GM19395 (cell line): ENCODE measurements around the gene SLC15A2.
"Not testable (repeated sequence)": the region's sequence is repeated elsewhere in the genome, so short reads cannot be mapped to it uniquely, and the experiment has no call there.

ENCODE experiments used
- ATAC-seq: cut with Tn5 transposase; IDR thresholded peaks from one replicate; pipeline ENCODE4 v1.9.1; 2021; ENCODE audit warnings: mild to moderate bottlenecking, moderate library complexity; ENCODE audit not compliant: unreplicated experiment

SLC15A2 gene

GRCh38 chr3:121924734-121925133 lies 30.5 kb downstream of the SLC15A2 start:
- no peak for ATAC-seq

GRCh38 chr3:121926380-121926779 lies 32.2 kb downstream of the SLC15A2 start:
- no peak for ATAC-seq

DNA sequence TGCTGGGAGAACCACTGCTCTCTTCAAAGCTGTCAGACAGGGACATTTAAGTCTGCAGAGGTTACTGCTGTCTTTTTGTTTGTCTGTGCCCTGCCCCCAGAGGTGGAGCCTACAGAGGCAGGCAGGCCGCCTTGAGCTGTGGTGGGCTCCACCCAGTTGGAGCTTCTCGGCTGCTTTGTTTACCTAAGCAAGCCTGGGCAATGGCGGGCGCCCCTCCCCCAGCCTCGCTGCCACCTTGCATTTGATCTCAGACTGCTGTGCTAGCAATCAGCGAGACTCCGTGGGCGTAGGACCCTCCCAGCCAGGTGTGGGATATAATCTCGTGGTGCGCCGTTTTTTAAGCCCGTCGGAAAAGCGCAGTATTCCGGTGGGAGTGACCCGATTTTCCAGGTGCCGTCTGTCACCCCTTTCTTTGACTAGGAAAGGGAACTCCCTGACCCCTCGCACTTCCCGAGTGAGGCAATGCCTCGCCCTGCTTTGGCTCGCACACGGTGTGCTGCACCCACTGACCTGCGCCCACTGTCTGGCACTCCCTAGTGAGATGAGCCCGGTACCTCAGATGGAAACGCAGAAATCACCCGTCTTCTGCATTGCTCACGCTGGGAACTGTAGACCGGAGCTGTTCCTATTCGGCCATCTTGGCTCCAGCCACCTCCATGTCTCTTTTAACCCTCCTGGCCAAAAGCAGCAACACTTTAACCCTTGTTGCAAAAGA lies 44.1 kb downstream of the SLC15A2 start:
- ATAC-seq, result not testable (repeated sequence)

DNA sequence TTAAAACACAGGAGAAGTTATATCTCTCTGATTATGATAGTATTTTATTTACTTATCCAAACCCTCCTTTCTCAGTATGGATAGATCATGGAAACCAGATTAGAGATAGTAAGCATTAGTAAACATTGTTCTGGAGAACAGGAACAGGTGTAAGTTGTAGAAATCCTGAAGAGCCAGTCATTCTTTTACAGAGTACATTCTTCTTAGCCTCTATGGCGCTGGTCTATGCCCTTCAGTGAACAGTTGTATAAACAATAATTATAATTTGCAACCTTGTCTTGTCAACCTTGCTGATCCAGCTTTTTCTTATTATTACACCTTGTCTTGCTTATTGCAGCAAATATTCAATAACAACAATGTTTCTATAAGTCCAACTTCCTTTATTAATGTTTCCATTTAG lies 47.4 kb downstream of the SLC15A2 start:
- no peak for ATAC-seq

DNA sequence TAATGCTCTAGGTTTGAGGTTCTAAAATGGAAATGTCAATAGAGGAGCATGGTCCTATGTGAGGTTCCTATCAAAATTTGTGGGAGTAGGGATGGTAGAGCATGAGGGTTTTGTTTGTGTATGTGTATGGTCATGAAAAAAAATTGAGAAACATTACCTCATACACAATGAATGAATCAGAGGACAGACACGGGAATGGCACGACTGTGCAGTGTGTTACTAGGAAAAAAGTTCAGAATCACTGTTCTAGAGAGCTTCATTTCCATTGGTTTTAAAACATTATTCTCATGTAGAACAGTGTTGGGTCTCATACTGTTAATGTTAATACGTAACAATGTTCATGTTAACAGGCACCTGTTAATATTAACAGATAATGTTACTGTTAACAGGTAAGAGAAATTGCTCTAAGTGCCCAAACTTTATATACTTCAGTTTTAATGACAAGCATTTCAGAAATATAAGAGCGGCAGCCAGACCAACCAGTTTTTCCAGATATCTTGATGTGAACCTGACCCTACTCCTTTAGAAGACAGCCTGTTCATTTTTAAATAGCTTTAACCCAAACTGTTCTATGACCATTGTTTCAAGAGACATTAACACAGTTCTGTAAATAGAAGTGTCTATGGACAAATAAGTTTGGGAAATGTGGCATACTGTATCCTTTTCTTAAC lies 48.0 kb downstream of the SLC15A2 start:
- ATAC-seq, result no peak

GRCh38 chr3:121943431-121943830 lies 49.2 kb downstream of the SLC15A2 start:
- no peak for ATAC-seq

DNA sequence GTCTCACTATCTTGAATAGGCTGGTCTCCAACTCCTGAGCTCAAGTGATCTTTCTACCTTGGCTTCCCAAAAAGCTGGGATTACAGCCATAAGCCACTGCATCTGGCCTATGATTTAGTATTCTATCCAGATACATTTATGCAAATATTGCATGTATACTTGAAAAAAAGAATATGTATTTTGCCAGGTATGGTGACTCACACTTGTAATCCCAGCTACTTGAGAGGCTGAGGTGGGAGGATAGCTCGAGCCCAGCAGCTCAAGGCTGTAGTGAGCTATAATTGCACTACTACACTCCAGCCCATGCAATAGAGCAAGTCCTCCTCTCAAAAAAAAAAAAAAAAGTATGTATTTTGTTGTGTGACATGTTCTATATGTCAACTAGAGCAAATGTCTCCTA lies 54.4 kb downstream of the SLC15A2 start:
- ATAC-seq, result no peak

GRCh38 chr3:121951291-121951919 lies 57.2 kb downstream of the SLC15A2 start:
- no peak for ATAC-seq

DNA sequence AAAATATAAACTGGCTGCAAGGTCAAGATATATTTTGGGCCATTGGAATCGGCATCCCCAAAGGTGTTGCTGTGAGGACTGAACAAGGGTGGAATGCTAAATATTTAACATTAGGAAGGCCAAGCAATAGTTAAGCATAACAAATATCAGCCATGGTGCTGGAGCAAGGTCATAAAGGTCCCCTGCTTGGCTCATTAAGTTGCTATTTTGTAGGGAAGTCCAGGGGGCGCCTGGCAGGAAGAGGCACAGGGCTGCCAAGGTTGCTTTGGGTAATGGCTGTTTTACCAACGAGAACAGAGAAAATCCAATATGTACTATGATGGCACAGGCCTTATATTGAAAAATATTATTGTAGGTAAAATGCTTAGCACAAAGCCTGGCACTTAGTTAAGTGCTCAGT lies 62.2 kb downstream of the SLC15A2 start:
- ATAC-seq, result no peak

DNA sequence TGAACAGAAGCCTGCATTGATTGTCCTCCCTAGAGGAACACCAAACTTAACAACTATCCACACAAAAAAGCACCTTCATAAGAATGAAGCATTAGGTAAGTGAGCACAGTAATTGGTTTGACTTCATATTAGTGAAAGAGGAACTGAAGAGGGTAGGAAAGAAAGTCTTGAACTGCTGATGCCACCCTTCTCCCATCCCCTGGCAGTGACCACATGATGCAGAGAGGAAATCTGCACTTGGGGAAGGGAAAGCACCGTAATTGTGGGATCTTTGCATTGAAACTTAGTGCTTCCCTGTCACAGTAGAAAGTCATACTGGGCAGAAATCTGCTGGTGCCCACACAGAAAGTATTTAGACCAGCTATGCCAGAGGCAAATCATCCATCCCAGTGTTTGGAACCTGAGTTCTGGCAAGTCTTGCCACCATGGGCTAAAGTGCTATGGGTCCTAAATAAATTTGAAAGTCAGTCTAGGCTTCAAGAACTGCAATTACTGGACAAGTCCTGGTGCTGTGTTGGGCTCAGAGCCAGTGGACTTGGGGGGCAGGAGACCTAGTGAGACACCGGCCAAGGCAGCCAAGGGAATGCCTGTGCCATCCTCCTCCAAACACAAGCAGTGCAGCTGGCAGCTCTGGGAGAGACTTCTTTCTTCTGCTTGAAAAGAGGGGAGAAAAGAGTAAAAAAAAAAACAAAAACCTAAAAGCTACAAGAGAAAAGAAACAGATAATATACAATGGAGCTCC lies 63.6 kb downstream of the SLC15A2 start:
- ATAC-seq, result no peak

GRCh38 chr3:121958801-121959200 lies 64.6 kb downstream of the SLC15A2 start:
- ATAC-seq, result no peak

- ATAC-seq, result no peak
Observed at GRCh38 chr3:121961283-121961682, 67.1 kb downstream of the SLC15A2 start.

GRCh38 chr3:121962443-121962842 lies 68.2 kb downstream of the SLC15A2 start:
- no peak for ATAC-seq

DNA sequence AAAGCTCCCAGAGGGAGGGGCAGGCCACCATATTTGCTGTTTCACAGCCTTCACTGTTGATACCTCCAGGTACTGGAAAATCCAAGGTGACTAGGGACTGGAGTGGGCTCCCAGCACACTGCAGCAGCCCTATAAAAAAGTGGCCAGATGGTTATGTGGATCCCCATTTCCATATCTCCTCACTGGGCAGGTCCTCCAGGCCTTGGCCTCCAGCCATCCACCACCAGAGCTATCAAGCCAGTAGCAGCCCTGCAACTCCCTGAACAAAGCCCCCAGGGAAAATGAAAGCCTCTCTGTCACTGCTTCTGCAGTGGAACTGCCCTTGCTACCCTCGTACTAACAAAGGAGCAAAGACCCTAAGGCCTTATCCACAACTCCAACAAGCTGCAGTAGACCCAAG lies 69.4 kb downstream of the SLC15A2 start:
- no peak for ATAC-seq

DNA sequence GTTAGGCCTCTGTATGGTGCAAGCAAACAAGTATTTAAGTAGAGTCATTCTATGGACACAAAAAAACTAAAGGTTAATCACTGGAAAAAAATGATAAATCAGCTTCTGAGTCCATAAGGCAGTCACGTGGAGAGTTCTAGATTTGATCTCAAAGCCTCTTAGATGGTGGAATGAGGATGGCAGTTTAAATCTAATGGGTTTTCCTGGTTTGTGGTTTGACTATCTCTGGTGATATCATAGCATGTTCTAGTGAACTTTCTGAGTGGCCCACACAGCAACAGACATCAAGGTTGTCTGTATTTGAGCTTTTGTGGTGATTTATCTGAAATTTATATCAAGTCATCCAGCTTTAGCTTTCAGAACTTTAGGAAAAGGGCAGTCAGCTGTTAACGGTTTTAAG lies 75.4 kb downstream of the SLC15A2 start:
- ATAC-seq, result no peak

GRCh38 chr3:121970047-121970446 lies 75.8 kb downstream of the SLC15A2 start:
- ATAC-seq, result no peak

DNA sequence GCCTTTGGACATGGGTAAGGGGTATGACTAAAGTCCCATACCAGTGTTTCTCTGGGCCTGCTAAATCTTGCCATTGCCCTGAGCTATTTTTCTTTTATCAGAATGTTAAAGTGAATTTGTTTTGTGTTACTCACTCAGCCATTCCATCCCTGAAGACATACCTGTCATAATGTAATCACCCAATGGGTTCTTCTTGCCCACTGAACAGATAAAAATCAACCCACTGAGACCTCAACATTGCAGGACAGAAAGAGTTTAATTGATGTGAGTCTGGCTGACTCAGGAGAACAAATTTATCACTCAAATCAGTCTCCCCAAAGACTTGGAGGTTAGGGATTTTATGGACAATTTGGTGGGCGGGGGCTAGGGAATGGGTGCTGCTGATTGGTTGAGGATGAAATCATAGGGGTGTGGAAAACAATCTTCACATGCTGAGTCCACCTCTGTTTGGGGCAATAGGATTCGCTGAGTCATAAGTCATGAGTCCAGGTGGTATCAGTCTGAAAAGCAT lies 80.5 kb downstream of the SLC15A2 start:
- no peak for ATAC-seq

DNA sequence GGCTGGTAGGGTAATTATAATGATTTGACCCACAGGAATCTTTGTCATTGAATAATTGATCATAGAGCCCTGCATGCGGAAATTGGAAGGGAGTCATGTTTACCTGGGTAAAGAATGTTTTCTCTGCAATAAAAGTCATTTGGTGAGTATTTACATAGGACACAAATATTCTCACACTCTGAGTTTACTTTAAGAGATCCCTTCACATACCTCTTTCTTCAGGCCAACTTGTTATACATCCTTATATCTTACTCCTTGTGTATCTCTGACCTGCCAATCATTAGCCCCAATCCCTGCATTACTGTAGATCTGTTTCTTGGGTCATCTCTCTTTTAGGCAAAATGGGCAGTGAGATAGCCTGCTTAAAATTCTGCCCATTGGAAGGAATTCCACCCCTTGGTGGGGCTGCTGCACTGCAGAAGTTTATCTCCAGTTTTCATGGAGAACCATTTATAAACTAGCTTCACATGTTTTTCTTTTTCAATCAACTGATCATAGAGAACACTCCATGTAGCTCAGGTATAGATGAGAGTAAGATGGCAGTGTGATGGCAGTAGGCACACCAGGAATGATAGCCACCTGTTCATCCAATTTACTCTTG lies 81.6 kb downstream of the SLC15A2 start:
- no peak for ATAC-seq

DNA sequence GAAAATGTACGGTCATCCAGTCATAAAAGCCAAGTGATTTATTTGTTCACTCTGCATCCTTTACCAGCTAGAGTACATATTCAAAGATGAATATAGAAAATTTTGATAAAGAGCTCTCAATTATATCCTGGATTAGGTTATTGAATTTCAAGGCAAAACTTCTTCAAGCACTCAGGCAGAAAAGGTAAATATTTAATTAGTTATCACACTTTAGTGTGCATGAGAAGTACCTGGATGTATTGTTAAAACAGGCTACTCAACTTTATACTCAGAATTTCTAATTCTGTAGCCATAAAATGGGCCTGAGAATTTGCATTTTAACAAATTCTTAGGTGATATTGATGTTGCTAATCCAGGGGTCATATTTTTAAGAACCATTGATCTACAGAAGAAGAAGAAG lies 82.5 kb downstream of the SLC15A2 start:
- no peak for ATAC-seq

DNA sequence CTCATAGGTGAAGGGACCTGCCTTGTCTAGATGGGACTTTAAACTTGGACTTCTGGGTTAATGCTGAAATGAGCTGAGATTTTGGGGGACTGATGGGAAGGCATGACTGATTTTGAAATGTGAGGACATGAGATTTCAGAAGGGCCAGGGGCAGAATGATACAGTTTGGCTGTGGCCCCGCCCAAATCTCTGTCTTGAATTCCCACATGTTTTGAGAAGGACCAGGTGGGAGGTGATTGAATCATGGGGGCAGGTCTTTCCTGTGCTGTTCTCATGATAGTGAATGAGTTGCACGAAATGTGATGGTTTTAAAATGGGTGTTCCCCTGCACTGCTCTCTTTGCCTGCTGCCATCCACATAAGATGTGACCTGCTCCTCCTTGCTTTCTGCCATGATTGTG lies 85.0 kb downstream of the SLC15A2 start:
- ATAC-seq, result no peak
